Measurements from ENCODE around the gene ANO2. TPM values are rescaled to one million over a fixed set of nuclear protein-coding genes. Genes with fewer than 3 reads are reported as not detected.

The ANO2 gene
- total and polyA plus RNA-seq, 2 donors (not counting 3 experiments of a cell fraction or from before 2014, with no cell fraction given), result 15.4 to 65.0 TPM

GRCh38 chr12:5733136-5733755, 211.8 kb downstream of the ANO2 start:
- Histone ChIP-seq H3K36me3 (ENCODE audit: control insufficient read depth in 2 of 2, extremely low read depth in 1 of 2, insufficient read depth in 2 of 2, low read length in 2 of 2) (peaks cover 9 to 32% of the 10 kb centered on the region in 2 experiments), H3K79me2 (ENCODE audit: control insufficient read depth, insufficient read depth, low read length) (no peaks in the 10 kb centered on the region), H4K20me1 (replicated peaks; ENCODE audit: control insufficient read depth, extremely low read depth, insufficient read depth, low read length) (peaks cover 3% of the 10 kb centered on the region), H3K4me1 (ENCODE audit: control insufficient read depth, extremely low read depth, insufficient read depth, low read length) (no peaks in the 10 kb centered on the region), H3K27ac (ENCODE audit: insufficient read depth, low read depth, low read length) (no peak overlapping the region), H3K27me3 (ENCODE audit: control insufficient read depth in 2 of 2, insufficient read depth in 2 of 2, low read length in 2 of 2) (no peaks in the 10 kb centered on the region), H2AFZ (ENCODE audit: low read depth, low read length) (no peak overlapping the region), H3K4me3 (replicated peaks in 1 of 3; ENCODE audit: insufficient read depth in 1 of 3, low read depth in 1 of 3, low read length in 3 of 3) (no peak overlapping the region), H3K9me1 (replicated peaks; ENCODE audit: control insufficient read depth, extremely low read depth, insufficient read depth, low read length) (no peaks in the 10 kb centered on the region), H3K4me2 (ENCODE audit: insufficient read depth, low read length) (no peak overlapping the region), H3K9me3 (replicated peaks; ENCODE audit: control insufficient read depth, insufficient read depth, low read length) (no peaks in the 10 kb centered on the region), H3K9ac (replicated peaks; ENCODE audit: extremely low read depth, insufficient read depth, low read length) (no peak overlapping the region)
- intact Hi-C loops (cut with micrococcal nuclease) (no loop called here), dilution Hi-C loops (cut with MboI; ENCODE audit: extremely low pct_ligation_motif_present, low sequenced_read_pairs) (no loop called here)
- CTCF ChIA-PET, result interaction anchor here (0.8 to 7.5 kb wide), 2 partner anchors 12 kb away, joined by 3 to 57 read pairs; no protein-coding TSS in a partner anchor
- DNase-seq (ENCODE audit: low read depth, low spot score), result no peak
- peak; percentile 12 for FAIRE-seq
- TF ChIP-seq EZH2 (IDR thresholded peaks at IDR 0.05; ENCODE audit: borderline replicate concordance, low read depth, low read length, severe bottlenecking) (no peak), POLR2AphosphoS5 (IDR thresholded peaks at IDR 0.05; ENCODE audit: insufficient read depth, low read depth, low read length) (no peak), MAX (IDR thresholded peaks at IDR 0.05; ENCODE audit: insufficient read depth, insufficient read length) (no peak), POLR2A (IDR thresholded peaks at IDR 0.05; ENCODE audit: low read depth, low read length) (no peak), GATA2 (IDR thresholded peaks at IDR 0.05; ENCODE audit: insufficient read depth, insufficient read length, low read depth, low read length) (no peak), MYC (IDR thresholded peaks at IDR 0.05; ENCODE audit: low read depth, low read length) (no peak), FOS (IDR thresholded peaks at IDR 0.05; ENCODE audit: borderline replicate concordance, insufficient read depth, low read length) (no peak), JUN (IDR thresholded peaks at IDR 0.05; ENCODE audit: borderline replicate concordance, insufficient read depth, insufficient read length, low read depth) (no peak), CTCF (IDR thresholded peaks at IDR 0.05; ENCODE audit: extremely low read depth in 1 of 2, insufficient read depth in 1 of 2, low read depth in 1 of 2, low read length in 2 of 2) (no peak)
- no TSS peak for BruUV-seq (replicated peaks)
- POLR2A ChIA-PET, result no interaction called here
